Heart right ventricle (tissue), 16 donors: ENCODE data around the gene HOTAIR. TPM values are rescaled to one million over a fixed set of nuclear protein-coding genes. Genes with fewer than 3 reads are reported as not detected.

Source experiments
- ATAC-seq, 8 donors: fragments of 200-7000 bp; cut with Tn5 transposase; one replicate each; pipeline ENCODE4 v1.9.1; 2020; ENCODE audit warnings: mild to moderate bottlenecking in 8 of 8, moderate library complexity in 8 of 8, moderate number of reproducible peaks in 1 of 8
- DNase-seq, 2 donors: peaks; one replicate each; pipeline ENCODE4 v3.0.0-alpha.2; 2020
- H3K27ac ChIP-seq, 10 donors: fragments of 200-600 bp; sonication (generic) in 2 of 10; one replicate each; pipeline versions ENCODE4 v1.5.0 to v1.8.0; 2020 to 2022; ENCODE audit warnings: mild to moderate bottlenecking in 3 of 10
- H3K27me3 ChIP-seq, 7 donors: fragments of 200-600 bp; one replicate each; pipeline ENCODE4 v1.8.0; 2021 to 2022; ENCODE audit warnings: mild to moderate bottlenecking in 2 of 7
- H3K36me3 ChIP-seq, 9 donors: fragments of 200-600 bp; sonication (generic) in 1 of 9; one replicate each; pipeline versions ENCODE4 v1.5.0 to v1.8.0; 2020 to 2022; ENCODE audit warnings: mild to moderate bottlenecking in 2 of 9
- H3K4me1 ChIP-seq, 9 donors: fragments of 200-600 bp; sonication (generic) in 1 of 9; one replicate each; pipeline versions ENCODE4 v1.5.0 to v1.8.0; 2020 to 2022; ENCODE audit warnings: mild to moderate bottlenecking in 4 of 9
- H3K4me3 ChIP-seq, 10 donors: fragments of 200-600 bp; sonication (generic) in 2 of 10; one replicate each; pipeline versions ENCODE4 v1.5.0 to v1.8.0; 2020 to 2022; ENCODE audit warnings: mild to moderate bottlenecking in 7 of 10, moderate library complexity in 2 of 10
- H3K9me3 ChIP-seq, 11 donors: fragments of 200-600 bp in 10 of 11; sonication (generic) in 2 of 11; one replicate each; pipeline versions ENCODE4 v1.5.0 to v1.8.0; 2013 to 2022; ENCODE audit warnings: mild to moderate bottlenecking in 2 of 11, control low read depth in 1 of 11, moderate library complexity in 1 of 11
- CTCF ChIP-seq, 9 donors: fragments of 200-600 bp; sonication (generic) in 2 of 9; IDR thresholded peaks; one replicate each; pipeline versions ENCODE4 v1.5.0 to v1.8.0; 2021 to 2022; ENCODE audit warnings: antibody characterized with exemption in 9 of 9, mild to moderate bottlenecking in 5 of 9, moderate library complexity in 1 of 9
- WGBS, 2 donors: extraction: QIAGEN DNeasy Blood & Tissue Kit; methylation state at CpG; one replicate each; pipeline ENCODE4 v1.1.7; 2013; ENCODE audit warnings: inconsistent platforms in 1 of 2; 5-methylcytosine and 5-hydroxymethylcytosine counted together
- intact Hi-C, 10 donors: fragments of 100-400 bp; cut with DNase I; formaldehyde crosslinking; loops; one replicate each; pipeline versions ENCODE4 v1.11.1 to v1.14.2; 2022
- polyA plus RNA-seq, 2 donors: library from polyadenylated mRNA; stranded (reverse); fragments of 200-250 nt; gene quantifications; one replicate each; pipeline ENCODE4 v1.2.3, GENCODE V29; 2013
- total RNA-seq, 10 donors: library from RNA; stranded (reverse); fragmentation: NEBNext Ultra II Directional in 3 of 10; extraction: Animal tissue kit (Norgen Biotek cat#: 25700) in 3 of 10; gene quantifications; one replicate each; pipeline versions ENCODE4 v1.2.1 to v1.2.4, GENCODE V29; 2021 to 2023
- donor health status: Arrhythmogenic right ventricular cardiomyopathy.
- donor health status: ischemic (EF 13 %, LVEDD 7.1; RV severe dilation, severe dysfunction).
- donor health status: healthy with polysubstance abuse.
- donor health status: DM: no; HTN: yes; CAD: no.
- donor health status: DM: no; HTN: no; CAD: no.
- donor health status: ischemic (EF 25% LVEDD 6.9; RV normal size, moderate dysfunction).
- donor health status: ischemic (EF 25% LVEDD 5.7; RV mildly dilated, moderate dysfunction).
- donor health status: healthy.
- donor health status: DM: yes; HTN: yes; CAD: no.
- donor health status: Ischemic cardiomyopathy.
- donor health status: ischemic (EF 35%, LVEDD 5.7; RV mildly dilated, moderate dysfunction).
- donor health status: nonischemic (EF 11% LVEDD 7.7; RV severe dilation, severe dysfunction).
- donor health status: DM: yes; HTN: yes; CAD: no.
- donor health status: PGD.
- donor health status: ischemic (EF 29% LVEDD 5.4; RV normal size, mild dysfunction).
- donor health status: nonischemic (EF 23%, LVEDD 6.1; RV moderate dilation, normal function).

The HOTAIR gene
- total and polyA plus RNA-seq, 12 donors: not detected

- intact Hi-C loops: loop anchor here in 1 of 10 donors (10.0 kb wide), 1 partner anchor 372 kb away; no protein-coding TSS in a partner anchor
Measured at GRCh38 chr12:54002915-54003389, 28.2 kb upstream of the HOTAIR start.

GRCh38 chr12:54002278-54002914, 27.6 kb upstream of the HOTAIR start:
- Histone ChIP-seq H3K9me3 (no peaks in the 10 kb centered on the region), H3K4me3 (no peak overlapping the region), H3K27ac (no peak overlapping the region), H3K27me3 (peaks cover 46 to 100% (median 100%) of the 10 kb centered on the region in 7 donors), H3K36me3 (peaks cover 0 to 5% (median 0%) of the 10 kb centered on the region in 9 donors), H3K4me1 (peaks cover 5 to 29% (median 23%) of the 10 kb centered on the region in 9 donors)
- 16 to 18% methylated on average over 19 of the region's 19 CpGs for WGBS, 2 donors
- intact Hi-C loops: loop anchor here in 1 of 10 donors (10.0 kb wide), 1 partner anchor 372 kb away; no protein-coding TSS in a partner anchor
- TF ChIP-seq CTCF (IDR thresholded peaks at IDR 0.05): no peak
- ATAC-seq: no peak
- DNase-seq: no peak

More at GRCh38 chr12:54002915-54003389, 28.2 kb upstream of the HOTAIR start:
- DNase-seq: no peak
- Histone ChIP-seq H3K9me3 (no peaks in the 10 kb centered on the region), H3K27ac (no peak overlapping the region), H3K4me3 (no peak overlapping the region), H3K36me3 (peaks cover 0 to 5% (median 0%) of the 10 kb centered on the region in 9 donors), H3K4me1 (peaks cover 5 to 29% (median 22%) of the 10 kb centered on the region in 9 donors), H3K27me3 (peaks cover 40 to 100% (median 100%) of the 10 kb centered on the region in 7 donors)
- no peak for ATAC-seq
- TF ChIP-seq CTCF (IDR thresholded peaks at IDR 0.05): no peak
- WGBS, 2 donors: 16 to 21% methylated on average over 19 of the region's 19 CpGs

- Histone ChIP-seq H3K9me3 (no peaks in the 10 kb centered on the region), H3K4me1 (peaks cover 5 to 27% (median 23%) of the 10 kb centered on the region in 9 donors), H3K36me3 (peaks cover 0 to 5% (median 0%) of the 10 kb centered on the region in 9 donors), H3K4me3 (no peak overlapping the region), H3K27me3 (peaks cover 49 to 100% (median 100%) of the 10 kb centered on the region in 7 donors), H3K27ac (no peak overlapping the region)
- intact Hi-C loops: loop anchor here in 1 of 10 donors (10.0 kb wide), 1 partner anchor 373 kb away; no protein-coding TSS in a partner anchor
- no peak for DNase-seq
- no peak for ATAC-seq
- no peak for TF ChIP-seq CTCF (IDR thresholded peaks at IDR 0.05)
- WGBS, 2 donors: 17 to 31% methylated on average over 8 of the region's 8 CpGs
Measured at GRCh38 chr12:54001283-54002187, 26.8 kb upstream of the HOTAIR start.
